ENCODE results near the gene GAD1.
A peak's percentile ranks its signal among the peaks of the same experiment; 100 is the strongest.

Gene GAD1

DNA sequence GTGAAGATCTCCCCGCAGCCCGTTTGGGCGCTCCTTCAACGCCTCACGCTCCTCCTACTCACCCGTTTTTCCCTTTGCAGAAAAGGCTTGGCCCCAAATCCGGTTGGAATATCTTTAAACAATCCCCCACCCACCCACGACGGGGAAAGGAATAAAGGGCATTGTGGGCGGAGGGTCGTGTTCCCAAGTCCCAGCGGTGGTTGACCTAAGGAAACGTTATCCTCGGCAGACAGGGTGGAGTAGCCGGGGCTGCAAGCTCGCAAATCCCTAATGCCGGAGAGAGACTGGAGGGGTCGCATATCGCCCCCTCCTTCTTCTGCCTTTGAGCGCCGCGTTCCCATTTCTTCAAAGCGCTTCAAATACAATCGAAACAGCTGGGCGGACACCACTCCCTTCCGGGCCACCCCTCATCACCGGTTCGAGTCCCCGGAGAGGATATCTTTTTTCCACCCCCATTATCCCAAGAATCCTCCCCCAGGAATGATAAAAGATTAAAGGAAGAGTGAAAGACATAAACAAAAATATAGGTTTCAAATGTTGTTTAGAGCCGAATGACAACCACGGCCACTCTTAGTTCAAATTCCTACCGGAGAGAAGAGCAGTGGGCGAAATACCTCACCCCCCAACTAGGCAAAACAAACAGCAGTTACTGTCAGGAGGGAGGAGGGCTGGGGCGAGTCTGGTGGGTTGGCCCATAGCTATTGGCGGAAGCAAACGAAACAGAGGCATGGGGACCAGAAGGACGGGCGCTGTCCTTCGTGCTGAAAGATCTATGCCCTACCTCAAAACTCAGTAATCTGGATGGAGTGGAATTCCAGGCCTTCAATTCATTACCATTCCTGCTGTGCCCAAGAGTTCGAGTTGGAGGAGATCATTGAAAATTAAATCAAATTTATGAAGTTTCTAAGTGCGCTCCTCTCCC is 2.8 kb upstream of the GAD1 start:
- Histone ChIP-seq H3K79me2 (ENCODE audit: low read length) (no peaks in the 10 kb centered on the region), H3K9me2 (replicated peaks; ENCODE audit: insufficient read depth, low read length) (no peaks in the 10 kb centered on the region), H3K9me3 (replicated peaks; ENCODE audit: insufficient read depth, low read length) (no peaks in the 10 kb centered on the region), H3K4me3 (ENCODE audit: low read length) (no peak overlapping the region), H4K20me1 (ENCODE audit: insufficient read depth, low read length) (no peaks in the 10 kb centered on the region), H3F3A (ENCODE audit: insufficient read depth, low read length) (no peaks in the 10 kb centered on the region), H3K4me2 (ENCODE audit: low read depth, low read length) (peak overlapping the region; percentile 12; the same call in 1 of the 2 replicates), H3K36me3 (replicated peaks; ENCODE audit: insufficient read depth, low read length) (no peaks in the 10 kb centered on the region), H3K27me3 (replicated peaks; ENCODE audit: insufficient read depth, low read length) (peaks cover 44% of the 10 kb centered on the region), H2AFZ (ENCODE audit: low read length) (no peak overlapping the region), H3K4me1 (ENCODE audit: low read length) (peaks cover 9% of the 10 kb centered on the region; the same call in 1 of the 2 replicates), H3K27ac (ENCODE audit: low read length) (no peak overlapping the region), H3K9ac (ENCODE audit: low read length) (no peak overlapping the region)
- no peak for TF ChIP-seq EZH2 (optimal IDR thresholded peaks at IDR 0.05; ENCODE audit: low read depth, low read length)
- TF ChIP-seq EZH2phosphoT487 (IDR thresholded peaks at IDR 0.05; ENCODE audit: low read length), result no peak
- TF ChIP-seq, protein P1, sequence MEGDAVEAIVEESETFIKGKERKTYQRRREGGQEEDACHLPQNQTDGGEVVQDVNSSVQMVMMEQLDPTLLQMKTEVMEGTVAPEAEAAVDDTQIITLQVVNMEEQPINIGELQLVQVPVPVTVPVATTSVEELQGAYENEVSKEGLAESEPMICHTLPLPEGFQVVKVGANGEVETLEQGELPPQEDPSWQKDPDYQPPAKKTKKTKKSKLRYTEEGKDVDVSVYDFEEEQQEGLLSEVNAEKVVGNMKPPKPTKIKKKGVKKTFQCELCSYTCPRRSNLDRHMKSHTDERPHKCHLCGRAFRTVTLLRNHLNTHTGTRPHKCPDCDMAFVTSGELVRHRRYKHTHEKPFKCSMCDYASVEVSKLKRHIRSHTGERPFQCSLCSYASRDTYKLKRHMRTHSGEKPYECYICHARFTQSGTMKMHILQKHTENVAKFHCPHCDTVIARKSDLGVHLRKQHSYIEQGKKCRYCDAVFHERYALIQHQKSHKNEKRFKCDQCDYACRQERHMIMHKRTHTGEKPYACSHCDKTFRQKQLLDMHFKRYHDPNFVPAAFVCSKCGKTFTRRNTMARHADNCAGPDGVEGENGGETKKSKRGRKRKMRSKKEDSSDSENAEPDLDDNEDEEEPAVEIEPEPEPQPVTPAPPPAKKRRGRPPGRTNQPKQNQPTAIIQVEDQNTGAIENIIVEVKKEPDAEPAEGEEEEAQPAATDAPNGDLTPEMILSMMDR (IDR thresholded peaks at IDR 0.05; ENCODE audit: low read length), result no peak
- DNase-seq, result peak; percentile 39

DNA sequence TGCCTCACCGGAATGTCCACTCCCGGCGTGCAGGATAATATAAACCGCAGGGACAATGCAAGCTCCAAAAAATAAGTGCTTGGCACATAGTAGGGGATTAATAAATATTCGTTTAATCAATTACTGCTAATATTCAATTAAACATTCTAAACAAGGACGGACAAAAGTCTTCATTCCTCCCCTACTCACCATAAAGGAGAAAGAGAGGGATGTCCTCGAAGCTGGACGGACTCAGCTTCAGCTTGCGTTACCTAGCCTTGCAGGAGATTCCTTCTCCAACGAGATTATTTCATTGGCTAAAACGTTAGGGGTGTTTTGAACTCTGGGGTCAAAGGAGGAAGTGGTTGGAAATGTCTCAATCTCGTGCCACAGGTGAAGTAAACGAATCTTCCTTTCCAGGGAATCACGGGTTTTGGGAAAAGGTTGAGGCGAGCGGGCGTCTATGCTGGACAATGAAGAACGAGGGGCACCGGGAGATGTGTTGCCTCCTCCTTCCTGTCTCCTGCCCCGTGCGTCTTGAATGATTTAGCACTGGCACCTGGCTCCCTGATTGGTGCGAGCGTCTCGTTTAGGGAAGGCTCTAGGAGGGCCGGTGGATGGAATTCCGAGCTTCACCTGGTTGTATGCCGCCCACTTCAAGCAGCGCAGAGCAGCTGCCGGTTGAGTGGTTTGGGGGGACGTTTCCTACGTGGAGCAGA is 2.0 kb upstream of the GAD1 start:
- Histone ChIP-seq H3K27ac (ENCODE audit: low read length) (no peak overlapping the region), H3K79me2 (ENCODE audit: low read length) (no peaks in the 10 kb centered on the region), H3K9me3 (replicated peaks; ENCODE audit: insufficient read depth, low read length) (no peaks in the 10 kb centered on the region), H3K4me1 (ENCODE audit: low read length) (peaks cover 9% of the 10 kb centered on the region; the same call in 1 of the 2 replicates), H3F3A (ENCODE audit: insufficient read depth, low read length) (no peaks in the 10 kb centered on the region), H3K9ac (ENCODE audit: low read length) (no peak overlapping the region), H2AFZ (ENCODE audit: low read length) (no peak overlapping the region), H3K4me2 (ENCODE audit: low read depth, low read length) (no peak overlapping the region), H3K9me2 (replicated peaks; ENCODE audit: insufficient read depth, low read length) (no peaks in the 10 kb centered on the region), H3K27me3 (replicated peaks; ENCODE audit: insufficient read depth, low read length) (peaks cover 52% of the 10 kb centered on the region), H3K36me3 (replicated peaks; ENCODE audit: insufficient read depth, low read length) (no peaks in the 10 kb centered on the region), H4K20me1 (ENCODE audit: insufficient read depth, low read length) (no peaks in the 10 kb centered on the region), H3K4me3 (ENCODE audit: low read length) (no peak overlapping the region)
- TF ChIP-seq EZH2phosphoT487 (IDR thresholded peaks at IDR 0.05; ENCODE audit: low read length) (no peak), EZH2 (optimal IDR thresholded peaks at IDR 0.05; ENCODE audit: low read depth, low read length) (no peak)
- TF ChIP-seq, protein P1 (IDR thresholded peaks at IDR 0.05; ENCODE audit: low read length), result no peak
- DNase-seq, result no peak

DNA sequence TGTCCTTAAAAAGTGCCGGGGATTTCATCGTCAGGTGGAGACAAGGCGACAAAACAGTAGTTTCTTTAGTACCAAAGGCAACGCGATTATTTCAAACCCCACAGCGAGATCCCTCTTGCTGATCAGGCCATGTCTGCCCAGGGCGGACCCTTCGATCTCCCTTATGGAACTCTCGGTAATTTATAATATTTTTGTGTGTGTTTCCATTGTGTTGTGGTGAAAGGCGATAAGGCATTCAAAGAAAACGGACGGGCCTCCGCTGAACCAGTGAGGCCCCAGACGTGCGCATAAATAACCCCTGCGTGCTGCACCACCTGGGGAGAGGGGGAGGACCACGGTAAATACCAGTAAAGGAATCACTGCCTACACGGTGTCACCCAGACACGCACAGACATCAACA is 1.4 kb upstream of the GAD1 start:
- H3F3A ChIP-seq (ENCODE audit: insufficient read depth, low read length), result no peaks in the 10 kb centered on the region
- no peaks in the 10 kb centered on the region for H3K9me3 ChIP-seq (replicated peaks; ENCODE audit: insufficient read depth, low read length)
- no peaks in the 10 kb centered on the region for H4K20me1 ChIP-seq (ENCODE audit: insufficient read depth, low read length)
- H3K9me2 ChIP-seq (replicated peaks; ENCODE audit: insufficient read depth, low read length), result no peaks in the 10 kb centered on the region
- no peaks in the 10 kb centered on the region for H3K36me3 ChIP-seq (replicated peaks; ENCODE audit: insufficient read depth, low read length)
- no peaks in the 10 kb centered on the region for H3K79me2 ChIP-seq (ENCODE audit: low read length)
- 0 out of 2 replicates have a peak overlapping the region, but pooled peaks have one; percentile 33 for H2AFZ ChIP-seq (ENCODE audit: low read length)
- H3K4me3 ChIP-seq (ENCODE audit: low read length), result peak overlapping the region; percentile 63
- H3K4me2 ChIP-seq (ENCODE audit: low read depth, low read length), result peak overlapping the region; percentile 97
- peaks cover 59% of the 10 kb centered on the region for H3K27me3 ChIP-seq (replicated peaks; ENCODE audit: insufficient read depth, low read length)
- H3K9ac ChIP-seq (ENCODE audit: low read length), result no peak overlapping the region
- TF ChIP-seq, protein P1 (IDR thresholded peaks at IDR 0.05; ENCODE audit: low read length), result no peak
- TF ChIP-seq EZH2phosphoT487 (IDR thresholded peaks at IDR 0.05; ENCODE audit: low read length), result no peak
- peaks cover 10% of the 10 kb centered on the region for H3K4me1 ChIP-seq (ENCODE audit: low read length)
- H3K27ac ChIP-seq (ENCODE audit: low read length), result no peak overlapping the region
- no peak for DNase-seq

Measured in MM.1S (cell line).